ENCODE results near the gene CCDC178. TPM values are rescaled to one million over a fixed set of nuclear protein-coding genes. Genes with fewer than 3 reads are reported as not detected.

The CCDC178 gene
- total RNA-seq, 1 donor from 2014 or later: not detected

DNA sequence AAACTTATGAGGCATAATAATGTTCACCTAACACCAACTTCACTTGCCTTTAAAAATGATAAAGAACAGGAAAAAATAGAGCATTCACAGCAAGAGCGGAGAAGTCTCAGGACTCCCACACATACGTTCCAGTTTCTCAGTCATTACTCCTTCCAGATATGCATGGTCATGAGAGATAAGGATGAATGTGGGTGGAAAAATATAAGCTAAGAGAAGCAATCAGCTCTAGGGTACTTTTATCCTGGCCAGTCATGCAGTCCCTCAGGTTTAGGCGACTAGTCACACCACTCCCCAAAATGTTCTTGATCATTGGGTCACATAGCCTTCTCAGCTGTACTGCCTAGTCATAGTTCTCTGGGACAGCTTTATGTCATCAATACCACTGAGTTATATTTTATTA lies 29.2 kb upstream of the CCDC178 start:
- Mint-ChIP-seq H3K27me3 (ENCODE audit: unreplicated experiment) (no peaks in the 10 kb centered on the region), H3K27ac (ENCODE audit: unreplicated experiment) (no peak overlapping the region), H3K9me3 (ENCODE audit: unreplicated experiment) (no peaks in the 10 kb centered on the region), H3K36me3 (ENCODE audit: unreplicated experiment) (no peaks in the 10 kb centered on the region), H3K4me1 (ENCODE audit: unreplicated experiment) (peaks cover 25% of the 10 kb centered on the region), H3K4me3 (ENCODE audit: unreplicated experiment) (no peak overlapping the region)
- no peak for DNase-seq (ENCODE audit: extremely low spot score, unreplicated experiment)
- TF ChIP-seq, protein P1, sequence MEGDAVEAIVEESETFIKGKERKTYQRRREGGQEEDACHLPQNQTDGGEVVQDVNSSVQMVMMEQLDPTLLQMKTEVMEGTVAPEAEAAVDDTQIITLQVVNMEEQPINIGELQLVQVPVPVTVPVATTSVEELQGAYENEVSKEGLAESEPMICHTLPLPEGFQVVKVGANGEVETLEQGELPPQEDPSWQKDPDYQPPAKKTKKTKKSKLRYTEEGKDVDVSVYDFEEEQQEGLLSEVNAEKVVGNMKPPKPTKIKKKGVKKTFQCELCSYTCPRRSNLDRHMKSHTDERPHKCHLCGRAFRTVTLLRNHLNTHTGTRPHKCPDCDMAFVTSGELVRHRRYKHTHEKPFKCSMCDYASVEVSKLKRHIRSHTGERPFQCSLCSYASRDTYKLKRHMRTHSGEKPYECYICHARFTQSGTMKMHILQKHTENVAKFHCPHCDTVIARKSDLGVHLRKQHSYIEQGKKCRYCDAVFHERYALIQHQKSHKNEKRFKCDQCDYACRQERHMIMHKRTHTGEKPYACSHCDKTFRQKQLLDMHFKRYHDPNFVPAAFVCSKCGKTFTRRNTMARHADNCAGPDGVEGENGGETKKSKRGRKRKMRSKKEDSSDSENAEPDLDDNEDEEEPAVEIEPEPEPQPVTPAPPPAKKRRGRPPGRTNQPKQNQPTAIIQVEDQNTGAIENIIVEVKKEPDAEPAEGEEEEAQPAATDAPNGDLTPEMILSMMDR (IDR thresholded peaks at IDR 0.05): no peak

DNA sequence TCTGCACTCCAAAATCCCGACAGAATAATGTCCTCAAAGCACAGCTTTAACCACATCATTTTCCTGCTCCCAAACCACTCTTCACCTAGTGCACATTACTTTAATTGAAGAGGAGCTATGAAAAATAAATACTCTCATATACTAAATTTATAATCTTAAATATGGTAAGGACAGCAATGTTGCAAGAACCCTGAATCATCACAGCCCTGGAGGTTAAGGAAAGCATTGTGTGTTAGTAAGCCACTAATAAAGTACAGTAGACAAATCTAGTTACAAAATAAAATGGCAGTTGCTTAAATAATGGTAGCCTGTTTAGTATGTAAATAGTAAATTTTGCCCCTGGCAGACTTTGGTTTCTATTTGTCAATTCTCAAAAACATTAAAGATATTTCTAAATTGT lies 27.0 kb upstream of the CCDC178 start:
- Mint-ChIP-seq H3K36me3 (ENCODE audit: unreplicated experiment) (no peaks in the 10 kb centered on the region), H3K27me3 (ENCODE audit: unreplicated experiment) (peaks cover 2% of the 10 kb centered on the region), H3K27ac (ENCODE audit: unreplicated experiment) (no peak overlapping the region), H3K9me3 (ENCODE audit: unreplicated experiment) (no peaks in the 10 kb centered on the region), H3K4me3 (ENCODE audit: unreplicated experiment) (no peak overlapping the region), H3K4me1 (ENCODE audit: unreplicated experiment) (peaks cover 25% of the 10 kb centered on the region)
- no peak for DNase-seq (ENCODE audit: extremely low spot score, unreplicated experiment)
- TF ChIP-seq, protein P1 (IDR thresholded peaks at IDR 0.05): no peak

DNA sequence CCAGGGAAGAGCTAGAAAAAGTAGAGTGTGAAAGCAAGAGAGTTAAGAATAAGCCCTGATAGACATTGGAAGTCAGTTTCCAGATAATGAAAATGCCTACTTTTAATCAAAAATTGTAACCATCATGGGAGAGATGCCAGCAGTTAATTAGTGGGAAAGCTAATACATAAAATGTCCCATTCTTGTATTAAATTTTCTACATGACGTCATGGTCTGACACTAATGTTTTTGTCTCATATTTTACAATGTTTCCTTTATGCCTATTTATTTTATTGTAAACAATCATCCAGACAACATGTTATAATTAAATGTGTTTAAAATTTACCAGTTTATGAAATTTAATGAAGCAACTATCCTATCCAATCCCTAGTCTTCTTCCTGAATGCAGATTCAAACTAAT lies 26.3 kb upstream of the CCDC178 start:
- Mint-ChIP-seq H3K9me3 (ENCODE audit: unreplicated experiment) (no peaks in the 10 kb centered on the region), H3K36me3 (ENCODE audit: unreplicated experiment) (no peaks in the 10 kb centered on the region), H3K4me1 (ENCODE audit: unreplicated experiment) (peaks cover 20% of the 10 kb centered on the region), H3K27ac (ENCODE audit: unreplicated experiment) (no peak overlapping the region), H3K27me3 (ENCODE audit: unreplicated experiment) (peaks cover 2% of the 10 kb centered on the region), H3K4me3 (ENCODE audit: unreplicated experiment) (no peak overlapping the region)
- no peak for DNase-seq (ENCODE audit: extremely low spot score, unreplicated experiment)
- TF ChIP-seq, protein P1 (IDR thresholded peaks at IDR 0.05): no peak

DNA sequence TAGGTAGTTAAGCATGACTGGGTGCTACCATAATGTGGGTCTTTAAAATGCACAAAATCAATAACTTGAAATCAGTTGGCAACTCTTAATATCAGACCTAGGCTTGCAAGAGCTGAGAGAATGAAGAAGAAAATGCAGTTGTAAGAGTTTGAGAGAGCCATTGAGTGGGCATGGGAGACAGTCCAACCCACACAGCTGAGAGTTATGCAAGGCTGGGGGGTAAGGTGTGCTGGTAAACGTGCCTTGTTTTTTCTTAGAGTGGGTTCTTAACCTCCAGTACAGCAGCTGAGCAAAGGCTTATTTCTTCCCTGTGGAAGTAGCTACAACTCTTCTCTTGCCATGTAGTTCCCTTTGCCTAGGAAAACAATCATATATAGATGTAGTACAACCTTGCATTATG lies 20.2 kb upstream of the CCDC178 start:
- no peak overlapping the region for H3K27ac Mint-ChIP-seq (ENCODE audit: unreplicated experiment)
- no peaks in the 10 kb centered on the region for H3K36me3 Mint-ChIP-seq (ENCODE audit: unreplicated experiment)
- TF ChIP-seq, protein P1 (IDR thresholded peaks at IDR 0.05): no peak
- no peak for DNase-seq (ENCODE audit: extremely low spot score, unreplicated experiment)
- H3K4me3 Mint-ChIP-seq (ENCODE audit: unreplicated experiment): no peak overlapping the region
- H3K4me1 Mint-ChIP-seq (ENCODE audit: unreplicated experiment): peaks cover 3% of the 10 kb centered on the region
- H3K27me3 Mint-ChIP-seq (ENCODE audit: unreplicated experiment): peaks cover 2% of the 10 kb centered on the region
- H3K9me3 Mint-ChIP-seq (ENCODE audit: unreplicated experiment): no peaks in the 10 kb centered on the region

DNA sequence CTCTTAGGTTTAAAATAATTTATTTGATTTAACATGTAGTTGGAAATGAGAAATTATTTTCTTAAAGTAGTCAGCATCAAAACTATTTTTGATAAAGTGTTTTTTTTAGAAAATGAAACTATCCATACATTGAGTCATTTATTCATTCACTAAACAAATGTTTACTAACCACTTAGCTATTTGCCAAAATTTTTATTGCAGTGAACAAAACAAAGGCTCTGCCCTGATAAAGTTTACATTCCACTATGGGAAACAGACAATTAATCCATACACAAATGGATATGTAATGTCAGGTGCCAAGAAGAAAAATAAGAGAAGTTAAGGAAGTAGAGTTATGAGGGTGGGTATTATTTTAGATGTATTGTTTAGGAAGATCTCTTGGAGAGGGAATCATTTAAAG lies 19.1 kb upstream of the CCDC178 start:
- H3K27me3 Mint-ChIP-seq (ENCODE audit: unreplicated experiment): peaks cover 2% of the 10 kb centered on the region
- no peak overlapping the region for H3K27ac Mint-ChIP-seq (ENCODE audit: unreplicated experiment)
- no peaks in the 10 kb centered on the region for H3K9me3 Mint-ChIP-seq (ENCODE audit: unreplicated experiment)
- TF ChIP-seq, protein P1 (IDR thresholded peaks at IDR 0.05): no peak
- H3K4me3 Mint-ChIP-seq (ENCODE audit: unreplicated experiment): no peak overlapping the region
- no peaks in the 10 kb centered on the region for H3K36me3 Mint-ChIP-seq (ENCODE audit: unreplicated experiment)
- DNase-seq (ENCODE audit: extremely low spot score, unreplicated experiment): no peak
- peaks cover 3% of the 10 kb centered on the region for H3K4me1 Mint-ChIP-seq (ENCODE audit: unreplicated experiment)
